ENCODE results near the gene CLCN7. TPM values are rescaled to one million over a fixed set of nuclear protein-coding genes. Genes with fewer than 3 reads are reported as not detected.

The CLCN7 gene
- total and polyA plus RNA-seq, 2 of the 8 experiments (the other 6 are each of a cell fraction or from before 2014, with no cell fraction given) = 38.6 to 81.5 TPM

GRCh38 chr16:1508494-1509187 lies 33.8 kb upstream of the CLCN7 start:
- peaks cover 7 to 25% (median 8%) of the 10 kb centered on the region in 4 experiments; a peak in 5 of 8 replicates for H3K36me3 ChIP-seq (ENCODE audit: control insufficient read depth in 2 of 4, insufficient read depth in 4 of 4, low read length in 3 of 4)
- FAIRE-seq = no peak
- DNase-seq (ENCODE audit: low read depth in 1 of 2, low spot score in 2 of 2) = no peak
- ChIA-PET POLR2A (ENCODE audit: partially characterized antibody) (interaction anchor here (1.0 to 10.3 kb wide), 3 partner anchors 10 to 261 kb away, joined by 3 to 175 read pairs (median 7); partner anchors contain the start of genes PTX4 and TELO2), CTCF (ENCODE audit: partially characterized antibody) (interaction anchor here (1.1 to 1.3 kb wide), 2 partner anchors 14 to 30 kb away, joined by 3 read pairs; no protein-coding TSS in a partner anchor)
- H4K20me1 ChIP-seq (replicated peaks in 1 of 2; ENCODE audit: control insufficient read depth in 1 of 2, insufficient read depth in 2 of 2, low read length in 2 of 2) = peaks cover 2% of the 10 kb centered on the region in 2 experiments
- H2BK120ac ChIP-seq (replicated peaks; ENCODE audit: low read depth, low read length) = no peak overlapping the region
- no peak overlapping the region for H2AK5ac ChIP-seq (ENCODE audit: low read depth, low read length)
- H3K9me3 ChIP-seq (ENCODE audit: insufficient read depth in 2 of 2, low read depth in 1 of 2, low read length in 1 of 2) = no peaks in the 10 kb centered on the region; a peak in 1 of 4 replicates
- H3K27ac ChIP-seq (ENCODE audit: low read depth, low read length) = no peak overlapping the region
- no peak overlapping the region for H3K4me2 ChIP-seq (ENCODE audit: insufficient read depth in 1 of 2, low read depth in 2 of 2, low read length in 2 of 2)
- no peak overlapping the region for H3K18ac ChIP-seq (ENCODE audit: extremely low read depth, low read length)
- no peak overlapping the region for H2BK15ac ChIP-seq (ENCODE audit: low read length)
- H3K27me3 ChIP-seq (replicated peaks in 1 of 4; ENCODE audit: control insufficient read depth in 3 of 4, extremely low read depth in 1 of 4, insufficient read depth in 3 of 4, low read length in 3 of 4) = no peaks in the 10 kb centered on the region
- no peak overlapping the region for H3K56ac ChIP-seq (replicated peaks; ENCODE audit: insufficient read length, low read depth, low read length)
- no peak overlapping the region for H2BK20ac ChIP-seq (ENCODE audit: low read length)
- no peak overlapping the region for H3K23ac ChIP-seq (ENCODE audit: insufficient read length)
- no peak overlapping the region for H3K9ac ChIP-seq (replicated peaks in 1 of 4; ENCODE audit: extremely low read depth in 1 of 4, low read depth in 3 of 4, low read length in 3 of 4)
- H4K5ac ChIP-seq (ENCODE audit: insufficient read length, low read depth, low read length) = no peak overlapping the region
- no peaks in the 10 kb centered on the region for H3K4me1 ChIP-seq (replicated peaks in 1 of 4; ENCODE audit: control insufficient read depth in 3 of 4, insufficient read depth in 4 of 4, low read length in 3 of 4)
- H3K14ac ChIP-seq (ENCODE audit: insufficient read length) = no peak overlapping the region
- H4K91ac ChIP-seq (replicated peaks; ENCODE audit: insufficient read length, low read length) = no peak overlapping the region
- H3K23me2 ChIP-seq (ENCODE audit: low read depth, low read length) = no peaks in the 10 kb centered on the region
- H2BK5ac ChIP-seq (ENCODE audit: low read depth, low read length) = no peak overlapping the region
- no peak overlapping the region for H3K4me3 ChIP-seq (ENCODE audit: extremely low read depth in 1 of 4, insufficient read depth in 2 of 4, low read depth in 3 of 4, low read length in 4 of 4)
- no peak overlapping the region for H2BK12ac ChIP-seq (ENCODE audit: low read depth, low read length)
- no peaks in the 10 kb centered on the region for H3K79me1 ChIP-seq (ENCODE audit: low read depth, low read length)
- no peak overlapping the region for H3K4ac ChIP-seq (replicated peaks; ENCODE audit: insufficient read length, low read depth, low read length)
- no peak overlapping the region; the same call in 1 of the 2 replicates for H4K8ac ChIP-seq (ENCODE audit: extremely low read depth, insufficient read depth, low read length)
- H3K79me2 ChIP-seq (ENCODE audit: control insufficient read depth in 1 of 2, insufficient read depth in 2 of 2, low read length in 2 of 2) = no peaks in the 10 kb centered on the region
- 92% methylated on average over 23 of the region's 24 CpGs; no CpG with 5 or more reads in 1 of the 2 experiments for WGBS, 2 experiments (ENCODE audit: extremely low coverage in 1 of 2, insufficient coverage in 1 of 2, insufficient read length in 1 of 2, insufficient replicate concordance in 2 of 2, low coverage in 1 of 2, low lambda C conversion rate in 2 of 2, missing lambda C conversion rate in 1 of 2)
- no peak overlapping the region for H2AFZ ChIP-seq (ENCODE audit: low read length)
- TF ChIP-seq ASH2L (IDR thresholded peaks at IDR 0.05; ENCODE audit: low read length) (no peak), RAD21 (IDR thresholded peaks at IDR 0.05 in 1 of 2, conservative IDR thresholded peaks at IDR 0.05 in 1 of 2; ENCODE audit: low read depth in 2 of 2, low read length in 2 of 2) (no peak), PHF8 (conservative IDR thresholded peaks at IDR 0.05; ENCODE audit: low read depth, low read length) (no peak), SP2 (IDR thresholded peaks at IDR 0.05; ENCODE audit: low read length) (no peak), JUND (IDR thresholded peaks at IDR 0.05; ENCODE audit: low read length) (no peak), TCF12 (IDR thresholded peaks at IDR 0.05; ENCODE audit: low read depth, low read length) (no peak), ATF3 (IDR thresholded peaks at IDR 0.05; ENCODE audit: insufficient read depth, low read depth, low read length) (no peak), EGR1 (IDR thresholded peaks at IDR 0.05; ENCODE audit: borderline replicate concordance, low read depth, low read length) (no peak)
- TF ChIP-seq, protein P1, sequence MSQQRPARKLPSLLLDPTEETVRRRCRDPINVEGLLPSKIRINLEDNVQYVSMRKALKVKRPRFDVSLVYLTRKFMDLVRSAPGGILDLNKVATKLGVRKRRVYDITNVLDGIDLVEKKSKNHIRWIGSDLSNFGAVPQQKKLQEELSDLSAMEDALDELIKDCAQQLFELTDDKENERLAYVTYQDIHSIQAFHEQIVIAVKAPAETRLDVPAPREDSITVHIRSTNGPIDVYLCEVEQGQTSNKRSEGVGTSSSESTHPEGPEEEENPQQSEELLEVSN (IDR thresholded peaks at IDR 0.05) = no peak
- TF ChIP-seq, protein P2, sequence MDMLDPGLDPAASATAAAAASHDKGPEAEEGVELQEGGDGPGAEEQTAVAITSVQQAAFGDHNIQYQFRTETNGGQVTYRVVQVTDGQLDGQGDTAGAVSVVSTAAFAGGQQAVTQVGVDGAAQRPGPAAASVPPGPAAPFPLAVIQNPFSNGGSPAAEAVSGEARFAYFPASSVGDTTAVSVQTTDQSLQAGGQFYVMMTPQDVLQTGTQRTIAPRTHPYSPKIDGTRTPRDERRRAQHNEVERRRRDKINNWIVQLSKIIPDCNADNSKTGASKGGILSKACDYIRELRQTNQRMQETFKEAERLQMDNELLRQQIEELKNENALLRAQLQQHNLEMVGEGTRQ (IDR thresholded peaks at IDR 0.05; ENCODE audit: low read length) = no peak
